Measurements from ENCODE around the gene UBE4A.

The UBE4A gene

DNA sequence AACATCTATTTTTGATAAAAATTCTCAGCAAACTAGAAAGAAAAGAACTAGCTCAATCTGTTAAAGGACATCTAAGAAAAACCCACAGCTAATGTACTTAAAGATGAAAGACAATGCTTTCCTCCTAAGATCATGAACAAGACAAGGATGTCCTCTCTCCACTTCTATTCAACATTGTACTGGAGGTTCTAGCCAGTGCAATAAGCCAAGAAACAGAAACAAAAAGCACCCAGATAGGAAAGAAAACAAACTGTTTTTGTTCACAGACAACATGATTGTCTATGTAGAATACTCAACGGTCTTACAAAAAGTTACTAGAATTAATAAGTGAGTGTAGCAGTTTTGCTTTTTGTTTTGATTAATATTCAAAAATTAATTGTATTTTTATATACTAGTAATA is 24.7 kb upstream of the UBE4A start:
- Histone ChIP-seq H3K4me2 (ENCODE audit: low read depth, low read length, poor library complexity, severe bottlenecking) (no peak overlapping the region), H3K9me2 (replicated peaks; ENCODE audit: insufficient read depth, low read length) (no peaks in the 10 kb centered on the region), H3K27ac (ENCODE audit: low read depth, low read length) (no peak overlapping the region), H3K27me3 (ENCODE audit: low read length) (no peaks in the 10 kb centered on the region), H3K9me3 (ENCODE audit: insufficient read depth, low read length) (no peaks in the 10 kb centered on the region), H3K36me3 (ENCODE audit: low read length) (no peaks in the 10 kb centered on the region), H3K4me3 (ENCODE audit: insufficient read depth, low read length, poor library complexity, severe bottlenecking) (no peak overlapping the region), H3F3A (ENCODE audit: insufficient read depth) (no peaks in the 10 kb centered on the region), H3K79me2 (ENCODE audit: insufficient read depth, low read length) (no peaks in the 10 kb centered on the region), H3K9ac (ENCODE audit: low read length) (no peak overlapping the region), H4K20me1 (ENCODE audit: low read depth, low read length) (no peaks in the 10 kb centered on the region), H2AFZ (ENCODE audit: low read depth, low read length, severe bottlenecking) (no peak overlapping the region)
- no peak for TF ChIP-seq EZH2phosphoT487 (conservative IDR thresholded peaks at IDR 0.05; ENCODE audit: low read length)
- TF ChIP-seq, protein P1, sequence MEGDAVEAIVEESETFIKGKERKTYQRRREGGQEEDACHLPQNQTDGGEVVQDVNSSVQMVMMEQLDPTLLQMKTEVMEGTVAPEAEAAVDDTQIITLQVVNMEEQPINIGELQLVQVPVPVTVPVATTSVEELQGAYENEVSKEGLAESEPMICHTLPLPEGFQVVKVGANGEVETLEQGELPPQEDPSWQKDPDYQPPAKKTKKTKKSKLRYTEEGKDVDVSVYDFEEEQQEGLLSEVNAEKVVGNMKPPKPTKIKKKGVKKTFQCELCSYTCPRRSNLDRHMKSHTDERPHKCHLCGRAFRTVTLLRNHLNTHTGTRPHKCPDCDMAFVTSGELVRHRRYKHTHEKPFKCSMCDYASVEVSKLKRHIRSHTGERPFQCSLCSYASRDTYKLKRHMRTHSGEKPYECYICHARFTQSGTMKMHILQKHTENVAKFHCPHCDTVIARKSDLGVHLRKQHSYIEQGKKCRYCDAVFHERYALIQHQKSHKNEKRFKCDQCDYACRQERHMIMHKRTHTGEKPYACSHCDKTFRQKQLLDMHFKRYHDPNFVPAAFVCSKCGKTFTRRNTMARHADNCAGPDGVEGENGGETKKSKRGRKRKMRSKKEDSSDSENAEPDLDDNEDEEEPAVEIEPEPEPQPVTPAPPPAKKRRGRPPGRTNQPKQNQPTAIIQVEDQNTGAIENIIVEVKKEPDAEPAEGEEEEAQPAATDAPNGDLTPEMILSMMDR (IDR thresholded peaks at IDR 0.05; ENCODE audit: insufficient read depth, low read length, poor library complexity, severe bottlenecking), result no peak

DNA sequence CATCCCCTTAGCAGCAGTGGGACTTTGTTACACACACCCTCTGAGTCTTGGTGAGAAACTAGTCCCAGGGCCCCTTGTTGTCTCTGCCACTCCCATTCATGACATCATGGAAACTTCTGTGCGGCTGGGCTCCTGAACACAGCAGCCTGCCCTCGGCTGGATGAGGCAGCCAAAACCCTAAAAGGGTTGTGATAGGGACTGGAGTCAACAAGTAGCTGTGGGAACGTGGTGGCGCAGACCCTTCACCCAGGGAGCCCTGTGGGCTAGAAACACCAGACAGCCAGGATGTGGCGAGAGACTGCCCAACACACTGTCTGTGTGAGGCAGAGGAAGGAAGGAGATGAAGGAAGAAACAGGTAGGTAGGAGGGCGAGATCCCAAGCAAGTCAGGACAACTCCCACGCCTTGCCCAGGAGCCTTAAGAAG is 20.8 kb upstream of the UBE4A start:
- Histone ChIP-seq H3K36me3 (ENCODE audit: low read length) (no peaks in the 10 kb centered on the region), H4K20me1 (ENCODE audit: low read depth, low read length) (no peaks in the 10 kb centered on the region), H3K9ac (ENCODE audit: low read length) (no peak overlapping the region), H3K79me2 (ENCODE audit: insufficient read depth, low read length) (no peaks in the 10 kb centered on the region), H3K27ac (ENCODE audit: low read depth, low read length) (no peak overlapping the region), H3K9me3 (ENCODE audit: insufficient read depth, low read length) (no peaks in the 10 kb centered on the region), H2AFZ (ENCODE audit: low read depth, low read length, severe bottlenecking) (no peak overlapping the region), H3K4me2 (ENCODE audit: low read depth, low read length, poor library complexity, severe bottlenecking) (no peak overlapping the region), H3K4me3 (ENCODE audit: insufficient read depth, low read length, poor library complexity, severe bottlenecking) (no peak overlapping the region), H3K27me3 (ENCODE audit: low read length) (no peaks in the 10 kb centered on the region), H3F3A (ENCODE audit: insufficient read depth) (no peaks in the 10 kb centered on the region), H3K9me2 (replicated peaks; ENCODE audit: insufficient read depth, low read length) (no peaks in the 10 kb centered on the region)
- TF ChIP-seq, protein P1 (IDR thresholded peaks at IDR 0.05; ENCODE audit: insufficient read depth, low read length, poor library complexity, severe bottlenecking), result no peak
- no peak for TF ChIP-seq EZH2phosphoT487 (conservative IDR thresholded peaks at IDR 0.05; ENCODE audit: low read length)

DNA sequence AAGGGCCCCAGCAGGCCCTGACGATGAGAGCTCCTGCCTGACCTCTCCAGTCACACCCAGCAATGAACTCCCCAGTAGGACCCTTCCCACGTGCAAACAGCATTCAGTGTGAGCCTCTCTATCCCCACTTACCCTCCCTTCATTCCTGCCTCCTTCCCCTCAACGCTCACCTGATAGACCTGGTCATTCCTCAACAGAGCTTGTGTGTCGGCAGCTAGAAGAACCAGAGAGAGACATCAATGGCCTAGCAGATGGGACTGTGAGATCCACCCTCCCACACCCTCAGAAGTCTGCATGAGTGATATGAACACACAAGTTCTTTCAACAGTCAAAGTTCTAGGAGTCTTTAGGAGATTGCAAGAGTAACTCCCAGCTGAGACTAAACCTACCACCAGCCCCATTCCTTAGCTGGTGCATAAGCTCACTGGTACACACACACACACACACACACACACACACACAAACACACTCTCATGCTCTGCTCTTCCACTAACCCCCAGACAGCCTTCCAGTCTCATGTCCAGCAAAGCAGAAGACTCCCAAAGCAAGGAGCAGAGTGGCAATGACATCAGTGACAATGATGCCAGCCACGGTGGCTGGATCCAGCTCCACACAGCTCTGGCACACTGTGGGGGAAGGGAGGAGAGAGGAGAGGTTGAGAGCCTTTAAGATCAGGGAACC is 20.0 kb upstream of the UBE4A start:
- TF ChIP-seq EZH2phosphoT487 (conservative IDR thresholded peaks at IDR 0.05; ENCODE audit: low read length), result no peak
- TF ChIP-seq, protein P1 (IDR thresholded peaks at IDR 0.05; ENCODE audit: insufficient read depth, low read length, poor library complexity, severe bottlenecking), result no peak
- no peaks in the 10 kb centered on the region for H3K27me3 ChIP-seq (ENCODE audit: low read length)
- H3K9ac ChIP-seq (ENCODE audit: low read length), result no peak overlapping the region
- no peaks in the 10 kb centered on the region for H3K36me3 ChIP-seq (ENCODE audit: low read length)
- no peak overlapping the region for H3K27ac ChIP-seq (ENCODE audit: low read depth, low read length)
- no peaks in the 10 kb centered on the region for H4K20me1 ChIP-seq (ENCODE audit: low read depth, low read length)
- H2AFZ ChIP-seq (ENCODE audit: low read depth, low read length, severe bottlenecking), result no peak overlapping the region
- no peaks in the 10 kb centered on the region for H3K9me3 ChIP-seq (ENCODE audit: insufficient read depth, low read length)
- no peaks in the 10 kb centered on the region for H3K79me2 ChIP-seq (ENCODE audit: insufficient read depth, low read length)
- no peaks in the 10 kb centered on the region for H3F3A ChIP-seq (ENCODE audit: insufficient read depth)
- H3K9me2 ChIP-seq (replicated peaks; ENCODE audit: insufficient read depth, low read length), result no peaks in the 10 kb centered on the region
- H3K4me2 ChIP-seq (ENCODE audit: low read depth, low read length, poor library complexity, severe bottlenecking), result no peak overlapping the region
- no peak overlapping the region for H3K4me3 ChIP-seq (ENCODE audit: insufficient read depth, low read length, poor library complexity, severe bottlenecking)

Data from SU-DHL-6 (cell line).